ENCODE results near the gene DBH.
"Not testable (repeated sequence)": the region's sequence is repeated elsewhere in the genome, so short reads cannot be mapped to it uniquely, and the experiment has no call there.

DBH gene

DNA sequence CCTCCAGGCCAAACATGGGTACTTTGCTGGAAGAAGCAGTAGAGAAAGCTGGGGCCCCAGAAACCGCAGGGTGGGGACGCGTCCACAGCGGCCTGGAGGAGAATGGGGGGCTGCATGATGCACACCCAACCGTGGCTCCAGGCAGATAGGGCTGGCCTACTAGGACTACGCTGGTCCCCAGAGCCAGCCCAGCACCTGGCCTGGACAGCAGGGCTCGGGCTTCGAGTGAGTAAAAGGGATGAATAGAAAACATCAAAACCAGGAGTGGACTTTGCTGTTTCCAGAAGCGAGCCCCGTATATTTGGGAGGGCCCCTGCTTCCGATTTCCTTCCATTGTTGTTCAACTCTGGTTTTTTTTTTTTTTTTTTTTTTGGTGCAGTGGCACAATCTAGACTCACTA is 30.7 kb downstream of the DBH start:
- DNase-seq (ENCODE audit: low read depth), result no peak

DNA sequence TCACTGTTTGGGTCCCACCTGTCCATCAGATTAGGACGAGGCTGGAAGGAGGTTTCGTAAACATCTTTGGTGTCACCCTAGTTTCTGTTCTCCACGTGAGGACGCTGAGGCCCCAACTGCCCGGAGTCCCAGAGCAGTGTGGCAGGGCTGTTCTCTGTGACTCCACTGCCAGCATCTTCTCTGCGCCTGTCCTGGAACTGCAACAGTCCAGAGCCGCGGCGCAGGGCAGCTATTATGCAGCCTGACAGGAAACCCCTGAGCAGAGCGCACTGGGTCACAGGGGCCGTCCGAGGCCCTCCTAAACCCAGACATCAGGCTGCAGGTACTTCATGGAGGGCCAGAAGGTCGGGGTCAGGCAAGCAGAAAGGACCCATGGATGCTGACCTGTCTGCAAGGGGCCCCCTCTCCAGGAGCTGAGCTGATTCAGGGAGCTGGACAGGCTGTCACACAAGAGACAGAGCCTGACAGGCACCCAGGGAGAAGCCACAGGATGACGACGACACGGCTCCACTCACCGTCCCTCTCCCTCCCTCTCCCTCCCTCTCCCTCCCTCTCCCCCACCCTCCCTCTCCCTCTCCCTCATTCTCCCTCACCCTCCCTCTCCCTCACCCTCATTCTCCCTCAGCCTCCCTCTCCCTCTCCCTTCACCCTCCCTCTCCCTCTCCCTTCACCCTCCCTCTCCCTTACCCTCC is 31.7 kb downstream of the DBH start:
- DNase-seq (ENCODE audit: low read depth), result no peak

DNA sequence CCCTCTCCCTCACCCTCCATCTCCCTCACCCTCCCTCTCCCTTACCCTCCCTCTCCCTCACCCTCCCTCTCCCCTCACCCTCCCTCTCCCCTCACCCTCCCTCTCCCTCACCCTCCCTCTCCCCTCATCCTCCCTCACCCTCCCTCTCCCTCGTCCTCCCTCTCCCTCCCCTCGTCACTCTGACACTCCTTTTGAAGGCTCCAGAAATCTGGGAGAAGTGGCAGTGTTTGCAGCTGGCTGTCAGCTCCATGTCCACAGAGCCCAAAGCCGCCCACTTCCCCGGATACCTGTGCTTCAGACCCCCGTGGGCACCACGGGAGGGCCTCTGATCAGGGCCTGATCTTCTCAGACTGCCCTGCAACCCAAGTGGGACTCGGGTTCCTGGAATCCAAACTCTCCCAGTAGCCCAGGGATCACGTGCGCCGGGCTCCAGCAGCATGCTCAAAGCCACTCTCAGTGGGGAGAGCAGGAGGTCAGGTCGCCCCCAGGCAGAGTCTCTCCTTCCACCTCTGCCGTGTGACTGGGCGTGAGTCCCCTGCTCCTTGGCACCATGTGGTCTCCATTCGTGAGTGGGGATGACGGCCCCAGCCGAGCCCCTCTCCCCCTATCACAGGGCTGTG is 33.1 kb downstream of the DBH start:
- no peak for DNase-seq (ENCODE audit: low read depth)

DNA sequence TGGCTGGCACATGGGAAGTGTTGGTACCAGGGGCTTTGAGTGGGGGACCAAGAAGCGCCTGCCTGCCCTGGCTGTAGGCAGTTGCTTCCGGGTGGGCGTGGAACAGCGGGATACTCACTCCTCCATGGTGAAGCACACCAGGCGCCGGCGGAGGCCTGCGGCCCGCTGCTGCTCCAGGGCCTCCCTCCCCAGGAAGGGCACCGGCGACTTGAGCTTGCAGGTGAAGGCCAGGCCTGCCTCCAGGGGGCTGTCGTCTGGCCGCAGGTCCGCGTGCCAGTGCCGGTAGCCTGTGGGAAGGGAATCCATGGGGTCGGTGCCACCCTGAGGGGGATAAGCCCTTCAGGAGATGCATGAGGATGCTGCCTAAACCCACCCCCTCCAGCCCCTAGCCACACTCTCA is 34.3 kb downstream of the DBH start:
- no peak for DNase-seq (ENCODE audit: low read depth)

DNA sequence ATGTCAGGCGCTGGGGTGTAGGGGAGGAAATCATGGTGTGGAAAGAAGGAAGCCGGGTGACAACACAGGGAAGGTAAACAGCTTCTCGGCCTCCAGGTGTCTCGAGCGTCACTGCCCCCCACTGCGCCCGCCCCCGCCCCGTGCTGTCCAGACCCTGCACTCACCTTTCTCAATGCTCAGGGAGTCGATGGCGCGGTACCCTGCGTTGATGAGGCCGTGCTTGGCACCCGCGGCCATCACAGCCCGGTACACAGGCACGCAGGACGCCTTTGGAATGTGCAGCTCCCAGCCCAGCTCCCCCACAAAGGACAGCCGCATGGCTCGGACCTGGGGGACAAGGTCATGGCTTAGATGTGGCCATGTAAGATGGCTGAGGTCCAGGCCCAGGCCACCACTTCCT is 35.2 kb downstream of the DBH start:
- no peak for DNase-seq (ENCODE audit: low read depth)

DNA sequence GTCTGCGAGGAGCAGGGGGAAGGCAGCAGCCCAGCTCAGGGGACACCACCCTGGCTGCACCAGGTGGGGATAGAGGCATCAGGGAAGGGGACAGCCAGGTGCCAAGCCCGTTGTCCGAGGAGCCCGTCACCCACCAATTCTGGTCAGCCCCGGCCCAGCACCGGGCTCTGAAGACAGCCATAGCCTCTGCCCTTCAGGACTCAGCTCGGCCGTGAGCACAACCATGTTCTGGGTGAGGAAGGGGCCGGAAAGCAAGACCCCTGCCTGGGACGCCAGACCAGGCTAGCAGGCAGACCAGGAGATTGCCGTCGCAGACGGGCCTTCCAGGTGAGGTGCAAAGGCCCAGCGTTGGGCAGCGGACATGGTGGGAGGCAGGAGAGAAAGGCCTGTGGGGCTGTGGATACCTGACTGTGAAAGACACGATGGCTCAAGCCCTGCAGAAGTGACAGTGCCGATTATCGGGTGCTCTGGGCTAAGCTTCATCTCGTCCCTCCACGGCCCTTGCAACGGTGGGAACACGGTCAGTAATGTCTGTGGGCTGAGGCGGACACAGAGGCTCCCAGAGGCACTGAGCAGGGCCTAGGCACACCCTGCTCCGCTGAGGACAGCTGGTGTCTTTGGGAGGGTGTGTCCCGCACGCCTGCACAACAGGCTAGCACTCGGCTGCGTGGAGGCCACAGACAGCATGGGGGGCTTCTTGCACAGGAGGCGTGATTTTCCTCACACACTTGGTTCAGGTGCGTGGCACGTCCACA is 36.5 kb downstream of the DBH start:
- no peak for DNase-seq (ENCODE audit: low read depth)

DNA sequence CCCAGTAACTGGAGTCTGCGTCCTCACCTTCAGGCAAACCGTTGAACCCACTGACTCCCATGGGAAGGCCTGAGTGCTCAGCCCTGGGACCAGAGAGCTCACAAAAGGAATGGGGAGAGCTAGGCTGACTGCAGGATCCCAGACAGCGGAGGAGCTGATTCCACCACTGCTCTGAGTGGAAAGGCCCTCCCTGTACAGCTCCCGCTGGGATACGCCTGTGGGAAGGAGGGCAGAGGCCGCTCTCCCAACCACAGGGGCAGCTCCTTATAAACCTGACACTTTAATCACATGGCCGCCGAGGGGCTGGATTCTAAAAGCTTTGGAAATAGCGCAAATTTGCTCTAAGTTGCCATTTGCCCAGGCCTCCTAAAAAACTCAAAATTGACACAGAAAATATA is 37.1 kb downstream of the DBH start:
- DNase-seq (ENCODE audit: low read depth), result no peak

DNA sequence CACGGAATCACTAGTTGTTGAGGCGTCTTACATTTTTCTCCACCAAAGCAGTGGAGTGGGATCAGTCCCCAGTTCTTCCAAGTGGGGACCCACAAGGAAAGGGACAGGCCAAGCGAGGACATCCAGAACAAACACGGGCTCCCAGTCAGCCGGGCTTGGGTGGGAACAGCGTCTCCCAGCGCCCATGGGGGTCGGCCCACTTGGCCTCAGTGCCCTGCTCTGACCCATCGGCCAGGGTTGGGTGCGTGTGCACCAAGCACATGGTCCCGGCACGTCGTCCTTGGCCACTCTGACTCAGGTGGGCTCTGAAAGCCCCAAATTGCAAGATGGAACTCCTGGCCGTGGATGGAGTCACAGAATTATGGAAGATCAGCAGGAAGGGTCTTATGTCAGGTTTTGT is 37.9 kb downstream of the DBH start:
- no peak for DNase-seq (ENCODE audit: low read depth)

DNA sequence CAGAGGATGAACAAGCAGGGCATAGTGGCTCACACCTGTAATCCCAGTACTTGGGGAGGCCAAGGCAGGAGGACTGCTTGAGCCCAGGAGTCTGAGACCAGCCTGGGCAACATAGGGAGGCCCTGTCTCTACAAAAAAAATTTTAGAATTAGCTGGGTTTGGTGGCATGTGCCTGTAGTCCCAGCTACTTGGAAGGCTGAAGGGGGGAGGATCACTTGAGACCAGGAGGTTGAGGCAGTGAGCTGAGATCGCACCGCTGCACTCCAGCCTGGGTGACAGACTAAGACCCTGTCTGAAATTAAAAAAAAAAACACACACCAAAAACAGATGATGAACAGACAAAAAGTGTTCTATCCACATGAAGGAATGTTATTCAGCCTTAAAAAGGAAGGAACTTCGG is 39.6 kb downstream of the DBH start:
- not testable (repeated sequence) for DNase-seq (ENCODE audit: low read depth)

DNA sequence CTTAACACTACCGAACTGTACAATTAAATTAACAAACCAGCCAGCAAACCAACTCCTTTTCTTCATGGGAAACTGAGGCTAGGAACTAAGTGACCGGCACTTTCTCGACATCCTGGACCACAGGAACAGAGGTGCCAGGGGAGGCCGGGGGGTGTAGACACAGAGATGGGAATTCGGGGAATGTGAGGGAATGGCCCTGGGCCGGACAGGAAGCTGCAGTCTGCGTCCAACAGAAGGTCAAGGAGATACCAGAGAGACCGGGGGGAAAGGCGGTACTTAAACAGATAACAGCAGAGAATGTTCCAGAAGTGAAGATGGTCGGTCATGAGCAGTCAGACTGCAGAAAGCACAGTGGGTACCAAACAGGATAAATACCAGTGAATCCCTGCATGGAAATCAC is 40.3 kb downstream of the DBH start:
- no peak for DNase-seq (ENCODE audit: low read depth)

DNA sequence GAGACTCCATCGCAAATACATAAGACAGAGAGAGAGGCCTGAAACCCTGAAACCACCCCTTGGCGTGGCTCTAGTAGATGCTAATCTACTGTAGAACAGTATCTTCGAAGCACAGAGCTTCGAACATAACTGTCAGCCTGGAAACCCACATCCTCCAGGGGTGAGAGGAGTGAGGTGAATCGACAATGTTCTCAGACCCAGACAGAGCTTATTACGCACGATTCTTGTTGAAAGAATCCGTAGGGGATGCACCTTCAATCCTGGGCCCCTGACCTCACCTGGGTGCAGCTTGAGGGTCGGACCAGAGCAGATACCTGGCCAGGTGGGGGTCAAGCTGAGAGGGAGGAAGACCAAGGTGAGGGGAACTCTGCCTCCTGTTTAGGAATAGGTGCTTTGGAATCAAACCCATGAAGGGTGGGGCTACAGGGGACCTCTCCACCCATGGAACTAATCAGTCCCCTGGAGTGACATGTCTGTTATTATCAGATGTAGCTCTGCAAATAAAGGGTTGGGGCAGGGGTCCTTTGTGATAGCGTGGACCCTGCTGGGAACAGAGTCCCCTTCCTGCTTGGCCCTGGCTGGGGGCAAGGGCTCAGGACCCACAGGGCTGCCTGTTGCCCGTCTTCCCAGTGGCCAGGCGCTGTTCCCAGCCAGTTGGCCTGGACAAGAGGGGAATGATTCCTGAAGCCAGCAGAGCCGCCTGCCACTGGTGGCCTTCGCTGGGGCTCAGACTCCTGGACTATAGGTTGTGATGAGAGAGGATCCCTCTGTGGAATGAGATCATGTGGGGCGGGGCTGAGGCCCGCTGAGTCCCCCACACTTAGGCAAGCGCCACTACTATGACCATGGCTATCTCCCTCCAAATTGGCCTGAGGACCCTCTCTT is 41.2 kb downstream of the DBH start:
- DNase-seq (ENCODE audit: low read depth), result no peak

DNA sequence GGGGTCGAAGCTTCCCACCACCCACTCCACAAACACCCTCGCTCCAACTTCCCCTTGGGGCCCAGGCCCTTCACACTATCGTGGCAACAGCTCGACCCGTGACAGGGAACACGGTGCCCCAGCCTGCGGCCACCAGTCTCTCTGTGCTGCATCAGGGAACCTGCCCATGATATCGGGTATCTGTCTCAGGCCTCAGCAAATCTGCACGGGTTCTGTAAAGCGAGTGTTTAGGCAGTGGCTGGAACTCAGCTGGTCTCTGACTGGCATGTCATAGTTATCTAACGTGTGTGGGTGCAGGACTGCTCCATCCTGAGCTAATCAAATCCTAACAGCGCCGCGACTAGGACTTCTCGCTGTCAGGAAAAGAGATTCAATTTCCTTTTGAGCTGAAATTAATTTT is 42.9 kb downstream of the DBH start:
- DNase-seq (ENCODE audit: low read depth), result no peak

DNA sequence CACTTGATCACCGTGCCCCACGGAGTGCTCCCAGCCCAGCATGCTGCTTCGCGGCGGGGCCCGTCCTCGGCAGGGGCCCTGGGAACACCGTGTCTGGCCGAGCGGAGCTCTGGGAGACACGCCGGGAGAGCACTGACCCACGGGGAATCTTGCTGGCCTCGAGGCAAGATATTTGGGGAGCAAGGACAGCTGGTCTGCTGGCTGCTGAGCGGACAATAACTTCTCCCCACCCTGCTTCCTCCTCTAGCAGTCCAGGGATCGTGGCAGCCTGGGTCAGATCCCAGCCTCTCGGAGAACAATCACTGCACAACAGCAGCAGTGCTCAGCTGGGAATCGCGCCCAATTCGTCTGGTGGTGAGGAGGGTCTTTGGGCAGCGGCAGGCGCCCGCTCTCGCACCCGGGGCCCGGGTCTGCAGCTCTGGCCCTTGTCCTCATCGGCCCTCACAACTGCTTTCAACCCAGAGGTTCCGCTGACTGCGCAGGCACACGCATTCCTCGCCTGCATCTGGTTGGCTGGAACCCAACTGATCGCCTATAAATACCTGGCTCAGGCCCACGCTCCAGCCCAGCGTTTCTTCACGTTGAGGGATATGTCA is 43.4 kb downstream of the DBH start:
- DNase-seq (ENCODE audit: low read depth), result no peak

DNA sequence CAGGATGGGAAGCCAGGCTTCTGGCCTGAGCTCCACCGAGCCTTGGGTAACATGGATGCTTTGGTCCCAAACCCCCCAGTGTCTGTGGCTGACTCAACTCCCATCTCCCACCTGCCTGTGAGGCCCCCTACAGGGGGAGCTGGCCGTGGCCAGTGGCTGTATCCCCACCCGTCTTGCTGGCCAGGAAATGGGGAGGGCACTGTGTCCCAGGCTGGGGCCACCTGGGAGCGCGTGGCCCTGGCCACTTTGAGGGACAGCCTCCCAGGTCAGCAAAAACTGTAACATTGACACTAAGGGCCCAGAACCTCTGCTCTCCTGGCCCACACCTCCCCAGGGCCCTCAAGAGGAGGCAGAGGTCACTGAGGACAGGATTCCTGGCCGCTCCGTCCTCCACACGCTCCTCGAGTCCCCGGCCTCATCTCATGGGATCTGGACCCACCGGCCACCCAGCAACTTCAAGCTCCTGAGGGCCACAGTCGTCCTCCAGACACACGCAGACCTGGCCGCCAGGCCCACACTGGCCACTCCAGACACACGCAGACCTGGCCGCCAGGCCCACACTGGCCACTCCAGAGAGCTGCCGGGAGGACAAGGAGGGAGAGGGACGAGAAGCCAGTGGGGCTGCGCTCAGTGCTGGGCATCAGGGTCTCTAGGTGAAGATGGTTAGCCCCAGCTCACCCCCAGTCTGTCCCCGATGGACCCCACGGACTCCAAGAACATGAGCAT is 44.2 kb downstream of the DBH start:
- DNase-seq (ENCODE audit: low read depth), result no peak

DNA sequence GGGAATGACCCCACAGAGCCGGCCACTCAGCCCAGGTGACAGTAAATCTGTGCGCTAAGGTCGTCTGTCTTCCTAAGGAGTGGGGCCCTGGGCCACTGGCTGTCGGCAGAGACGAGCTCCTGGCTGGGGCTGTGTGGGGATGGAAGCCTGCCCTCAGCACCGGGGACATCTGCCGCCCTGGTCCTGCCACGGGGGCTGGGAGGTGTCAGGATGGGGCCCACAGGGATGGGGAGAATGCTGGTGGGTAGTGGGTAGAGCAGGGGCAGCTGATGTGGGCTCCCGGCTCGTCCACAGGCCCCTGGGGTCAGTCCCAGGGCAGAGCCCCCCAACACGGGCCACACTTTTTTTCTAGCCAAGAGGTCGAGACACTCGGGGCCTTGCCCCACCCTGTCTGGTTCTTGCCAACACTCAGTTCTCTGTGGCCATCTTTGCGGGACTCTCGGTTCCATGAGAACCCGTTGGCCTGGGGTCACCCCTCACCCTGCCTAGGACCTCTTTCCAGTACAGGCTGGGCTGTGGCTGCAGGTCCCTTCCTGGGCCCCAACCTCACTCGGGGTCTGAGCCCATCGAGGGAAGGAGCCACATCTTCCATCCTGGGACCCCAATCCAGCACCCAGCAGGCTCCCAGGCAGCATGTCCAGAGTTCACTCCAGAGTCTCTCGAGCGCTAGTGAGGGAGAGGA is 45.0 kb downstream of the DBH start:
- no peak for DNase-seq (ENCODE audit: low read depth)

DNA sequence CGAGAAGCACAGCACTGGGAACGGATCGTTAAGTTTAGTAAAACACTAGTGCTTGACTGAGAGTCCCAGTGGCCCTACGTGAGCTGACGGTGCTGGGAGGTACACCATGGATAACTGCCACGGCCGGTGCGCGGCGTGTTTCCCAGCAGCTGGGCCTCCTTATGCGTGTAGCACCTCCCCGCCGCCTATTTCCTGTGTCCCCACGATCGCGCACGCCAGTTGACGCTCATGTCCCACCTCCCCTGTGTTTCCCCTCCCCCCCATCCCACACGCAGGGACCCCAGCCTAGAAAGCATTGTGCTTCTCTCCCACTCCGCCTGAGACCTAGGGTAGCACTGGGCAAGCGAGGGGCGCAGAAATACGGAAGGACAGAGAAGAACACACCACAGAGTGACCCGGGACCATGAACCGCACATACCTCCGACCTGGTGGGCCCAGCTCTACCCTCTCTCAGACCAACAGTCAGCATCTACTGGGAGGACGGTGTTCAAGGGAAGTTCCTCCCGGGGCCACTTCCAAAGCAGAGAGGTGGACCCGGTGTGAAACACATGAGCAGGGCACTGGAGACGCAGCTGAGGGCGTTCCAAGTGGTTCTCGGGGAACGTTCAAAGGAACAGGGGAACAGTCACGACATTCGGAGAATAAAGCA is 45.6 kb downstream of the DBH start:
- DNase-seq (ENCODE audit: low read depth), result no peak

DNA sequence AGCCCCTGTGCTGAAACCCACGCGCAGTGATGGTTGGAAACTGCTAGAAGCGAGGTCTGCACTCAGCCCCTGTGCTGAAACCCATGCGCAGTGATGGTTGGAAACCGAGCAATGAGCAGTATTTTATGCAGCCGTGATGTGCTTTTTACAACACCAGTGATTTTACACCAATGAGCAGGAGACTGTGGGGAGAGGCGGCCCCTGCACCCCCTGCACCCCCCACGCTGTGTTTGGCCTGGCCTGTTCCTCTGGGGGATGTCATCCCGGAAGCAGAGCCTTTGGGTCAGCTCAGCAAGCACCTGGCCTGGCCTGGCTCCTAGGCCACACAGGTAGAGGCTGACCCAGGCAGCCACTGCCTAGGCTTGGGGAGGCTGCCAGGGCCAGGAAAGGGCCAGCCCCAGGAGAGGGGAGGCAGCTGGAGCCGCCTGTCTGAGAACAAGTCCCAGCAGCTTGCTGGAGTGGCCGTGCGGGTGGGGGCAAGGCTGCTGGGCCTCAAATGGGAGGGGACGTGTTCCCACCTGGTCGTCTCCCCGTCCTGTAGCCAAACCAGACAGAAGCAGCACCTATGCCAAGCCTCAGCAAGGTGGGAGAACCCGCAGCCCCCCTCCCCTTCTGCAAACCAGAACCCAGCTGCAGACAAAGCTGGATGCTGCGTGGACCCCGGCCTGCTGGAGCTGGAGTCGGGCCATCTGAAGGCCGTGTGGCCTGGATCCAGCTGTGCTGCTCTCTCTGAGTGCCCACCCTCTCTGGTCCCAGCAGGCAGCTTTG is 46.8 kb downstream of the DBH start:
- no peak for DNase-seq (ENCODE audit: low read depth)

DNA sequence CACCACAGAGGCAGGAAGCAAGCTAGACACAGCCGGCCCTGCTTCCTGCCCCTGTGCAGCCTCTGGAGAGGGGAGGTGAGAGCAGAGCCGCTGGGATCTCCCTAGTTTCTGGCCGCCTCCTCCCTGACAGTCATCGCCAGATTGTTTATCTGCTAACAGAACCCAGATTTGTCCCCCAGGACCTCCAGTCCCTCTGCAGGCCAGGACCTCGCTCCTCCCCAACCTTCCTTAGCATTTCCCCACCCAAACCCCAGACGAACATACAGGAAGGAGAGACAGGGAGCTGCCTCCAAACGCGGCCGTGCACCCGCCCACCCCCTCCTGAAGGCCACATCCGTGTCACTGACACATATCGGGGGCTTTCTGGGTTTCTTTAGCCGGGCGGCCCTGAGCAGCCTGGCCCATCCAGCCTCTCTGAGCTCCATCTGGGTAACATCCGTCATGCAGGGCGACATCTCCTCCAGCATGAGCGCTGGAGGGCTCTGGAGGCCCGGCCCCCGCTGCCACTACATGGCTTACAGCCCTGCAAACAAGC is 47.5 kb downstream of the DBH start:
- no peak for DNase-seq (ENCODE audit: low read depth)
